SK-N-DZ (cell line): ENCODE results near the gene ADAMTSL1.
"Not testable (repeated sequence)": the region's sequence is repeated elsewhere in the genome, so short reads cannot be mapped to it uniquely, and the experiment has no call there.

Experiments used
- DNase-seq: peaks from one replicate; pipeline ENCODE4 v3.0.0-alpha.2; 2015; ENCODE audit warnings: low spot score

The ADAMTSL1 gene

GRCh38 chr9:18857334-18857733 is 383.4 kb downstream of the ADAMTSL1 start:
- no peak for DNase-seq

GRCh38 chr9:18857769-18858168 is 383.8 kb downstream of the ADAMTSL1 start:
- DNase-seq, result no peak

DNA sequence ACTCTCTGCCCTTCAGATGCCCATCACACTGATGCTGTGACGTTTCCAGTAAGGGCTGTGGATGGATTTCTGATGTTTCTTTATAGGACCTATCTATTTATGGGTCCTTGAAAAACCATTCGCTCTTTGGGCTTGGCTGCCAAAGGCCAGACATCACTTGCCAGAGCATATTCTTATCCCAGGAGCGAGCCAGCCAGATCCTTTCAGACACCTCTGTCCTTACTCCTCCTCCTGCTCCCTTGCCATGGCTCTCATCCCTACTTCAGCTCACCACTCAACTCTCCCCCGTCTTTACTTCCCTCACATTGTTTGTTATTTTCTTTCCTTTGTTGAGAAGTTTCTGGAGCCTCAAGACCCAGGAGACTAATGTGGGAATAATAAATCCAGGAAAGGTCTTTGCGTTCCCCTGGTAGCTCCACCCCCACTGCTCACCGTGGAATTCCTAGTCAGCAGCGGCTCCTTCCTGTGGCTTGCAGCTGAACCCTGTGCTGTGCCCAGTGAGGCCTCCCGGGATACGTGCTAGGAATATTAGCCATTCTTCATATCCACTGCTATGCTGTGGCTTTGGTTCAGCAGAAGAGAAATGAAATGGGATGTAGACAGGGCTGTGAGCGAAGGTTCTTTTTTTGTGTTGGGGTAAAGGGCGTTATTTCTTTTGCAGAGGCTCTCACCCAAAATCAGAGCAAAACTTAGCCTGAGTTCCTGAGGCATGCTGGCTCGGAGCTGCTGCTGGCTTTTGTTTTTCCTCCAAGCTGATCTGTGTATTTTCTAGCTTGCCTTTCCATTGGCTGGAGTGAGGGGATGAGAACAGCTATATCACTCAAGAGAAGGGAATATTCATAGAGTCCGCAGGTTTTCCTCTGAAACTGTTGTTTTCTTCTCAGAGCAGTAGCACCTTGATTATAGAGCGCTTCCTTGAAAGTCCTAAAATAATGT is 387.9 kb downstream of the ADAMTSL1 start:
- DNase-seq, result no peak

DNA sequence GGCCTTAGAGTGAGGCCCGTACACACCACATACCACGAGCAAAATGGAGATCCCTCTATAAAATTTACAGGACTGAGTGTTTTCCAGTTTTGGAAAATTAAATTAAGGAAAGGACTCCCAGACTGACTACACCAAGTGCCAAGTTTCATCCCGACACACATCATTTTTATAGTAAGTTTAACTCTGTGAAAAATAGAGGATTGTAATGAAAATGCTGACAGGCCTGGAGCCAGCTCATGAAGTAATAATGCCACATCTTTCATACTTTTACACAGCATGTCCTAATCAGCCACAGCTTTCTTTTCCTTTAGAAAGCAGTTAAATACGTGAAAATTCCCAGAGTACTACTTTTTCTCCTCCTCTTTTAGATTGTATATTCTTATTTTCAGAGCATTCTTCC is 389.8 kb downstream of the ADAMTSL1 start:
- no peak for DNase-seq

- no peak for DNase-seq
Measured at GRCh38 chr9:18864516-18864915, 390.6 kb downstream of the ADAMTSL1 start.

DNA sequence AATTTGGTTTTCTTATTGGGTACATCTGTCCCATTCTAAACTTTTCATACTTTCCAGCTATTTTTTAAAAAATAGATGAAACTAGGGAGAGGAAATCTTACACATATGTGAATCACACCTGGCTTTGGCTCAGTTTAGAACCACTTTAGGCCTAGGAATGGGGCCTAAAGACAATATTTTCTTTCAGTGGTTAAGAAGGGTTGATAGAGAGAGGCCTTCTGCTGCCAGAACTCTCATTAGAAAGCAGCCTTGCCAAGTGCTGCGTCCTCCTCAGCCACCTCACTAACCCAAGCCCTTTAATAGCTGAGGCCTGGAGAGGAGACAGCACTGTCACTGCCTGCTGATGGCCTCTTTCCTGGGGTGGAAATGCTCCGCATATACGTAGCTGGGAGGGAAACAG is 391.6 kb downstream of the ADAMTSL1 start:
- no peak for DNase-seq

DNA sequence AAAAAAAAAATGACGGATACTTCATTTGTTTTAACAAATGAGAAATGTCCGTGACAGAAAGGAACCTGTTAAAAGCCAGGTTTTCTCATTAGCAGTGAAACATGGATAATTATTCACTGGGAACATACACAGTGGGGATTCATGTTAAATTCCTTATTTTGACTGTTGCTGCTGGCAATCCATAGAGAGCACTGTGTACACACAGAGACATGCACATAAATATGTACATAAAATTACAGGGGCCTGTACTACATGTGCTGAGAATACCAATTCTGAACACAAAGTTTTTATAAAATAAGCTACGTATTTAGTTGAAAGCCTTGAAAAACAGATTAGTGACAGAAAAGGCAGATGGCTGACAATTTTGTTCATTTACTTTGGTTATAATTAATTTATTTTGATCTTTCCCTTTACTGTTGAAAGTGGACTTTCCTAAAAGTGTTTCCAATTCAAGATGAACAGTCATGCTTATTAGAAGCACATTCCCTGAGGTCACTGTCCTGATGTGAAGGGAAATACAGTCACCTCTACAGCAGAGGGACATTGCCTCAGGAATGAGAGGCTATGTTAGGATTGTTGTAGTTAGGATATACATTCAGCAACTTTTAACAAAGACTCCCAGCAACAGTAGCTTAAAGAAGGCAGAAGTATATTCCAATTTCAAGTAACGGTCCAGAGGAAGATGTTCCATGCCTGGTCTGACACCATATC is 392.3 kb downstream of the ADAMTSL1 start:
- DNase-seq, result no peak

DNA sequence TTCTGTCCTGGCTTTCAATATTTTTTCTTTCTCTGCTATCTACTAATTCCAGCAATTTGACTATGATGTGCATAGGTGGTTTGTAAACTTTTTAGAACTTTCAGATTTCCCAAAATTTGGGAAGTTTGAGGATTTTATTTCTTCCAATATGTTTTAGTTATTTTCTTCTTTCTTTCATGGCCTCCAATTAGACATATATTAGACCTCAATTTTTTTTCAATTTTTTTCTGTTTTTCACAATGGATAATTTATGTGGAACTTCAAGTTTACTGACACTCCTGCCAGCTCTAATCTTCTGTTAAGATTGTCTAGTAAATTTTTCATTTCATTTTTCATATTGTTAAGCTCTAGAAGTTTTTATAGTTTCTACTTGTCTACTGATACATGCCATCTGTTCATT is 395.8 kb downstream of the ADAMTSL1 start:
- no peak for DNase-seq

DNA sequence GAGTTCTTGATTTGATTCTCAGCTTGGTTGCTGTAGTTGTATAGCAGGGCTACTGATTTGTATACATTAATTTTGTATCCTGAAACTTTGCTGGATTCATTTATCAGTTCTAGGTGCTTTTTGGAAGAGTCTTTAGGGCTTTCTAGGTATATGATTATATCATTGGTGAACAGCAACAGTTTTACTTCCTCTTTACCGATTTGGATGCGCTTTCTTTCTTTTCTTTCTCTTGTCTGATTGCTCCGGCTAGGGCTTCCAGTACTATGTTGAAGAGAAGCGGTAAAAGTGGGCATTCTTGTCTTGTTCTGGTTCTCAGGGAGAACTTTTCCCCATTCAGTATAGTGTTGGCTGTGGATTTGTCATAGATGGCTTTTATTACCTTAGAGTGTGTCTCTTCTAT is 400.1 kb downstream of the ADAMTSL1 start:
- DNase-seq, result no peak

GRCh38 chr9:18874990-18875389 is 401.0 kb downstream of the ADAMTSL1 start:
- DNase-seq, result not testable (repeated sequence)

DNA sequence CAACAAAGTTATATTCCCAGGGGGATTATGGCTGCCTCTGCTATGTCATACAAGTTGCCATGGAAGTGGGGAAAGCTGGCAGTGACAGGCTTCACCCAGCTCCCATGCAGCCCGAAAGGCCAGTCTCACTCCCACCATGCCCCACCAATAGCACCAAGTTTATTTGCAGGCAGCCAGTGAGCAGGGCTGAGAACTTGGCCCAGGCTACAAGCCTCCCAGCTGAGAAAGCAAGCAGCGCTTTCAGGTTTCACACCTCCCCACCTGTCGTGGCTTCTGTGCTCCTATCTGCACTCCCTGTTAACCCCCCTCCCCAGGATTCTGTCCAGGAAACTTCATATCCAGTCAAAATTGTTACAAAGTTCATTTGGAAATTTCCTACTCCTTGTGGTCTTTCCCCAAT is 404.0 kb downstream of the ADAMTSL1 start:
- DNase-seq, result no peak

DNA sequence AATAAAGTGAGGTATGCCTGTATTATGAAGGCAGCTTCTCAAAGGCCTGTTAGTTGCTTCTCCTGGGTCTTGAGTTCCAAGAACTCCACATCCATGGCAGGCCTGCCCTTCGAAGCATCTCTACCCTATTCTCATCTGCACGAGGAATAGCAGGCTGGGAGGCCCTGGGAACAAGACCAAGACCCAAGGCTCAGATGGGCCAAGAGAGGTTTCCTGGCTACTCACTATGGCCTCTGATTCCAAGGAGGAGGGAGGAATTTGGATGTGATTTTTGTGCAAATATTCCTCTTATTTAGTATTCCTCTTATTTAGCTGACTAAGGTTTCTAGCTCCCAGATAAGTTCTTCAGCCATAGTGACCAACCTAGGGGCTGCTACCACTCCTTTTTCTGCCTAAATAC is 407.8 kb downstream of the ADAMTSL1 start:
- no peak for DNase-seq

DNA sequence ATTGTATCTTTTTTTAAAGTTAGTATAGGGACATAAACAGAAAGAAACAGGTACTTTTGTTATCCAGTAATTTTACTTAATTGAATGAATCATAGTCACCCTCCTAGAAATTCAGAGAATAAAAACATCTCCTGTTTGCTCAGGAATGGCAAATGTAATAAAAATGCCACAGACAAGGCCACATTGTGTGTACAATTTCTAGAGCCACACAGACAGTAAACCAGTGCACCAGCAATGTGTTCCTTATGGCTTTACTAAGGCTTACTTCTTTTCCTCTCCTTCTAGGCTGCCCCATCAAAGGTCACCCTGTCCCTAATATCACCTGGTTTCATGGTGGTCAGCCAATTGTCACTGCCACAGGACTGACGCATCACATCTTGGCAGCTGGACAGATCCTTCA is 413.6 kb downstream of the ADAMTSL1 start:
- no peak for DNase-seq

GRCh38 chr9:18888290-18888689 is 414.3 kb downstream of the ADAMTSL1 start:
- no peak for DNase-seq

DNA sequence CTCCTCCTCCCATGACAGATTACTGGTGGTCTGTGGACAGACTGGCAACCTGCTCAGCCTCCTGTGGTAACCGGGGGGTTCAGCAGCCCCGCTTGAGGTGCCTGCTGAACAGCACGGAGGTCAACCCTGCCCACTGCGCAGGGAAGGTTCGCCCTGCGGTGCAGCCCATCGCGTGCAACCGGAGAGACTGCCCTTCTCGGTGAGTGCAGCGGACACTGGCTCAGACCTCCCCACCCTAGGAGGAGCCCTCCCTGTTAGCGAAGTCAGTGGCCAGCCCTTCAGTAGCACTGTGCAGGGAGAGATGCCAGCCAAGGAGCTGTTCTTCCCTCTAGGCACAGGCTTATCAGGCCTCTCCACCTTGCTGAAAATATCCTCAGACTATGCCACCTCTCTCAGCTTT is 415.6 kb downstream of the ADAMTSL1 start:
- no peak for DNase-seq

- no peak for DNase-seq
Measured at GRCh38 chr9:18890372-18890771, 416.4 kb downstream of the ADAMTSL1 start.

DNA sequence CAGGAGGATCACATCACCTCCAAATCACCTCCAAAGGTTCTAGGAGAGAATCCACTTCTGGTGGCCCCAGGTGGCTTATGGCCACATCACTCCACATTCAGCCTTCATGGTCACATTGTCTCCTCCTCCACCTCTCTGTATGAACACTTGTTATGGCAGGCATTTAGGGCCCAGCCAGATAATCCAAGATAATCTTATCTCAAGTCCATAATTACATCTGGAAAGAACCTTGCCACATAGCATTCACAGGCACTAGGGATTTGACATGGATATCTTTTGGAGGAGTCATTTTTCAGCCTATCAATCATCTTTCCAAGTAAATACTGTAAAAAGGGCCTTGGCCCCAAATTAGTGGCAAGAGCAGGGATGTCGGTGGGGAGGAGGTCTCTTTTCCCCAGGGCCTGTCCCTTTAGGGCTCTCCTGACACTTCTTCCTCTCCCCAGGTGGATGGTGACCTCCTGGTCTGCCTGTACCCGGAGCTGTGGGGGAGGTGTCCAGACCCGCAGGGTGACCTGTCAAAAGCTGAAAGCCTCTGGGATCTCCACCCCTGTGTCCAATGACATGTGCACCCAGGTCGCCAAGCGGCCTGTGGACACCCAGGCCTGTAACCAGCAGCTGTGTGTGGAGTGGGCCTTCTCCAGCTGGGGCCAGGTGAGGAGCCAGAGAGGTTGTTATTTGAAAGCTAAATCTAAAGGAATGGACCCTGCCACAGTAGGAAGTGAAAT is 418.2 kb downstream of the ADAMTSL1 start:
- DNase-seq, result peak; percentile 50

- DNase-seq, result no peak
Measured at GRCh38 chr9:18893046-18893445, 419.1 kb downstream of the ADAMTSL1 start.

GRCh38 chr9:18893491-18893890 is 419.5 kb downstream of the ADAMTSL1 start:
- no peak for DNase-seq

- DNase-seq, result no peak
Measured at GRCh38 chr9:18896004-18896403, 422.1 kb downstream of the ADAMTSL1 start.

DNA sequence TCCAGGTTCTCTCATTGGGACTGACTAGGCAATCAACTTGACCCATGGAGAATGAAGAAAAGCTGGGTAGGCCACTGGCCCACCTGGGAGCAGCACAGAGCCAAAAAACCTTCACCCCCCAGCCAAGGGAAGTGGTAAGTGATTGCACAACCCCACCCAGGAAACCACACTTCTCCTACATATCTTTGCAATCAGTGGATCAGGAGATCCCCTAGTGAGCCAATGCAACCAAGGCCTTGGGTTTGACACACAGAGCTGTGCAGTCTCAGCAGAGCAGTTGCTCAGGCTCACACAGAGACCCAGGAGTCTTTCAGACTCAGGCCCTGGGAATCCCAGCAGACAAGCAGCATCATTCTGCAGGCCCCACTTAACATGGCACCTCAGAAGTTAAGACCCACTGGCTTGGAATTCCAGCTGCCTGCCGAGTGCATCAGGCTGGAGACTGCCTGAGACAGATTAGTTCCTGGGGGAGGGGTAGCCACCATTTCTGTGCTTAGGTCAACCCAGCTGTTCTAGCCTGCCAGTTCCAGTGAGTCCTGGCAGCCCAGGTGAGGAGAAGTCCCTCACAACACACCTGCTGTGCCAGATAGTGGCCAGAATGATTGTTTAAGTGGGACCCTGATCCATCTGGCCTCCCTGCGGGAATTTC is 422.7 kb downstream of the ADAMTSL1 start:
- DNase-seq, result no peak

DNA sequence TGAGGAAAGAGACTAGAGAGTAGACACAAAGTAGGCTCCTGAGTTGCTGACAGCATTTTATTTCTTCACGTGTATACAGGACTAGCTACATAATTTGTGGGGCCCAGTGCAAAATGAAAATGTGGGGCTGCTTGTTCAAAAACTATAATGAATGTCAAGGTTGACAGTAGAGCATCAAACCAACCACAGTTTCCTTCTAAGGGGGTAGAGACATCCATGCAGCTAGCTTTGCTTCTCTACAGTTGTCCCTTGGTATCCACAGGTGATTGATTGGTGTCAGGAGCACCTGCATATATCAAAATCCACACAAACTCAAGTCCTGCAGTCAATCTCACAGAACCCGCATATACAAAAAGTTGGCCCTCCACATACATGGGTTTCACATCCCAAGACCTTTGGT is 429.5 kb downstream of the ADAMTSL1 start:
- no peak for DNase-seq
